PC-9 (cell line): Measurements from ENCODE around the gene GIPR. TPM values are rescaled to one million over a fixed set of nuclear protein-coding genes. Genes with fewer than 3 reads are reported as not detected.

ENCODE experiments used
- BruUV-seq: library from RNA; stranded (reverse); fragments of 400-500 nt; replicated peaks from 2 replicates; lab custom pipeline; 2021; lab: Mats Ljungman, UMichigan
- CTCF ChIA-PET: fragments of 300-600 bp; sonication (Branson Sonifier 250); formaldehyde crosslinking; loops from one replicate; lab custom pipeline; 2022; ENCODE audit warnings: antibody characterized with exemption; lab: Charles Lee
- POLR2A ChIA-PET: fragments of 300-600 bp; sonication (Branson Sonifier 250); formaldehyde crosslinking; loops from one replicate; lab custom pipeline; 2022; ENCODE audit warnings: antibody characterized with exemption; ENCODE audit not compliant: unreplicated experiment; lab: Charles Lee
- DNase-seq, 2 experiments: peaks; one replicate each; pipeline versions ENCODE4 v3.0.0 to v3.0.0-alpha.2; 2015 to 2022; ENCODE audit warnings: mixed read lengths in 1 of 2
- H2AFZ ChIP-seq: fragments of 200-600 bp; sonication (generic); 2 replicates; pipeline ENCODE4 v1.8.1; 2017; ENCODE audit warnings: antibody characterized with exemption
- H3F3A ChIP-seq: fragments of 200-600 bp; sonication (generic); 2 replicates; pipeline ENCODE4 v1.8.1; 2017; ENCODE audit warnings: antibody characterized with exemption, mild to moderate bottlenecking, low read depth; ENCODE audit not compliant: insufficient read depth
- H3K27ac ChIP-seq: fragments of 200-600 bp; sonication (generic); 2 replicates; pipeline ENCODE4 v1.6.1; 2016; ENCODE audit warnings: mixed run types
- H3K27me3 ChIP-seq: fragments of 200-600 bp; sonication (generic); 2 replicates; pipeline ENCODE4 v1.6.1; 2016; ENCODE audit warnings: low read depth, mixed run types; ENCODE audit not compliant: insufficient read depth
- H3K36me3 ChIP-seq: fragments of 200-600 bp; sonication (generic); 2 replicates; pipeline ENCODE4 v1.6.1; 2016; ENCODE audit warnings: low read depth, mixed run types
- H3K4me1 ChIP-seq: fragments of 200-600 bp; sonication (generic); replicated peaks from 2 replicates; pipeline ENCODE4 v1.6.1; 2016; ENCODE audit warnings: mixed run types; ENCODE audit not compliant: insufficient read depth
- H3K4me2 ChIP-seq: fragments of 200-600 bp; sonication (generic); 2 replicates; pipeline ENCODE4 v1.6.1; 2017; ENCODE audit warnings: mixed run types
- H3K4me3 ChIP-seq: fragments of 200-600 bp; sonication (generic); 2 replicates; pipeline ENCODE4 v1.6.1; 2016; ENCODE audit warnings: mixed run types
- H3K79me2 ChIP-seq: fragments of 200-600 bp; sonication (generic); 2 replicates; pipeline ENCODE4 v1.6.1; 2017; ENCODE audit warnings: low read depth, mixed run types
- H3K9me2 ChIP-seq: fragments of 200-600 bp; sonication (generic); 2 replicates; pipeline ENCODE4 v1.8.1; 2017; ENCODE audit warnings: mild to moderate bottlenecking; ENCODE audit not compliant: insufficient read depth
- H3K9me3 ChIP-seq: fragments of 200-600 bp; sonication (generic); 2 replicates; pipeline ENCODE4 v1.8.1; 2016; ENCODE audit warnings: low read depth; ENCODE audit not compliant: insufficient read depth
- H4K20me1 ChIP-seq: fragments of 200-600 bp; sonication (generic); 2 replicates; pipeline ENCODE4 v1.8.1; 2017; ENCODE audit not compliant: insufficient read depth
- CTCF ChIP-seq: fragments of 200-600 bp; sonication (generic); conservative IDR thresholded peaks from 2 replicates; pipeline ENCODE4 v1.6.1; 2017; ENCODE audit warnings: mixed run types, antibody characterized with exemption, mild to moderate bottlenecking, moderate library complexity
- EZH2 ChIP-seq: fragments of 200-600 bp; sonication (generic); IDR thresholded peaks from 2 replicates; pipeline ENCODE4 v1.8.0; 2017; ENCODE audit warnings: antibody characterized with exemption, low read depth
- intact Hi-C: fragments of 100-400 bp; cut with micrococcal nuclease; formaldehyde crosslinking; loops from one replicate; pipeline ENCODE4 v1.10.0; 2022; ENCODE audit not compliant: unreplicated experiment
- total RNA-seq: library from RNA; stranded (reverse); gene quantifications from 2 replicates; pipeline ENCODE4 v1.2.3, GENCODE V29; 2021

The GIPR gene
- total RNA-seq, 1 experiment from 2014 or later, result 5.8 TPM

GRCh38 chr19:45705710-45706415 lies 37.8 kb downstream of the GIPR start:
- no peak for DNase-seq
- H3K27me3 ChIP-seq, result no peaks in the 10 kb centered on the region
- H3K9me3 ChIP-seq, result no peaks in the 10 kb centered on the region
- no peak overlapping the region for H2AFZ ChIP-seq
- H3K36me3 ChIP-seq, result no peaks in the 10 kb centered on the region; the same call in 1 of the 2 replicates
- TF ChIP-seq CTCF (no peak), EZH2 (no peak)
- H3K4me1 ChIP-seq, result no peaks in the 10 kb centered on the region
- no TSS peak for BruUV-seq
- no peaks in the 10 kb centered on the region for H3K9me2 ChIP-seq
- H3K4me2 ChIP-seq, result no peak overlapping the region
- peaks cover 7% of the 10 kb centered on the region; the same call in 1 of the 2 replicates for H3K79me2 ChIP-seq
- no peak overlapping the region for H3K4me3 ChIP-seq
- H4K20me1 ChIP-seq, result peaks cover 6% of the 10 kb centered on the region; the same call in 1 of the 2 replicates
- intact Hi-C loops, result no loop called here
- peaks cover 66% of the 10 kb centered on the region for H3F3A ChIP-seq
- ChIA-PET POLR2A (no interaction called here), CTCF (no interaction called here)
- no peak overlapping the region for H3K27ac ChIP-seq

GRCh38 chr19:45710356-45711130 lies 42.5 kb downstream of the GIPR start:
- H3K4me3 ChIP-seq, result no peak overlapping the region
- peaks cover 54% of the 10 kb centered on the region for H3K79me2 ChIP-seq
- no peaks in the 10 kb centered on the region for H3K36me3 ChIP-seq
- no peaks in the 10 kb centered on the region for H3K4me1 ChIP-seq
- no peak overlapping the region for H3K4me2 ChIP-seq
- no peak overlapping the region for H3K27ac ChIP-seq
- no peaks in the 10 kb centered on the region for H3K27me3 ChIP-seq
- H3K9me2 ChIP-seq, result no peaks in the 10 kb centered on the region
- intact Hi-C loops, result no loop called here
- no peak for TF ChIP-seq CTCF
- no peak for TF ChIP-seq EZH2
- peaks cover 15% of the 10 kb centered on the region for H4K20me1 ChIP-seq
- no peak for DNase-seq
- POLR2A ChIA-PET, result no interaction called here
- H3F3A ChIP-seq, result peaks cover 44% of the 10 kb centered on the region
- no TSS peak for BruUV-seq
- no peak overlapping the region for H2AFZ ChIP-seq
- no peaks in the 10 kb centered on the region for H3K9me3 ChIP-seq
- CTCF ChIA-PET, result interaction anchor here (0.6 kb wide), 2 partner anchors 19 to 306 kb away, joined by 4 to 6 read pairs; no protein-coding TSS in a partner anchor

- CTCF ChIA-PET, result no interaction called here
- H3K36me3 ChIP-seq, result no peaks in the 10 kb centered on the region
Measured at GRCh38 chr19:45711851-45712698, 44.1 kb downstream of the GIPR start.

More at GRCh38 chr19:45711851-45712698, 44.1 kb downstream of the GIPR start:
- no peak for TF ChIP-seq EZH2
- no peak for TF ChIP-seq CTCF
- Histone ChIP-seq H3F3A (peaks cover 31% of the 10 kb centered on the region), H2AFZ (no peak overlapping the region), H3K4me1 (peaks cover 9% of the 10 kb centered on the region), H3K4me2 (no peak overlapping the region), H3K27me3 (no peaks in the 10 kb centered on the region), H3K9me3 (no peaks in the 10 kb centered on the region), H3K79me2 (peaks cover 69% of the 10 kb centered on the region), H3K9me2 (no peaks in the 10 kb centered on the region), H3K27ac (no peak overlapping the region), H3K4me3 (no peak overlapping the region), H4K20me1 (peaks cover 15% of the 10 kb centered on the region)
- no TSS peak for BruUV-seq
- DNase-seq, result no peak
- intact Hi-C loops, result no loop called here
- POLR2A ChIA-PET, result interaction anchor here (0.7 kb wide), 1 partner anchor 28 kb away, joined by 3 read pairs; no protein-coding TSS in a partner anchor
